HG02852 (cell line): ENCODE data around the gene SH3BGRL.

Experiments
- ATAC-seq: cut with Tn5 transposase; IDR thresholded peaks from one replicate; pipeline ENCODE4 v1.9.1; 2021; ENCODE audit warnings: mild to moderate bottlenecking, moderate library complexity; ENCODE audit not compliant: unreplicated experiment

The SH3BGRL gene

GRCh38 chrX:81201671-81202455, at the start of gene SH3BGRL, which contains the start of gene HMGN5:
TSS of gene SH3BGRL (plus strand) at chrX:81202102. CDS start at chrX:81202201, 99 bp downstream.
TSS of gene HMGN5 (minus strand) at chrX:81201913. CDS start at chrX:81121549, 80,364 bp downstream.
- ATAC-seq = peak; percentile 91

- peak; percentile 77 for ATAC-seq
Measured at GRCh38 chrX:81168391-81168790, 33.5 kb upstream of the SH3BGRL start.

GRCh38 chrX:81174286-81174685, 27.6 kb upstream of the SH3BGRL start:
- peak; percentile 54 for ATAC-seq

GRCh38 chrX:81195259-81195658, 6.6 kb upstream of the SH3BGRL start:
- ATAC-seq = no peak

- ATAC-seq = peak; percentile 98
Measured at GRCh38 chrX:81195712-81196111, 6.2 kb upstream of the SH3BGRL start.

- ATAC-seq = no peak
Measured at GRCh38 chrX:81201071-81201470, 831 bp upstream of the SH3BGRL start.

- peak; percentile 16 for ATAC-seq
Measured at GRCh38 chrX:81202456-81202819, 536 bp downstream of the SH3BGRL start.

GRCh38 chrX:81202943-81203342, 1.0 kb downstream of the SH3BGRL start:
- no peak for ATAC-seq

- no peak for ATAC-seq
Measured at GRCh38 chrX:81205551-81205950, 3.6 kb downstream of the SH3BGRL start.

GRCh38 chrX:81206476-81206875, 4.6 kb downstream of the SH3BGRL start:
- ATAC-seq = no peak

- no peak for ATAC-seq
Measured at GRCh38 chrX:81208916-81209315, 7.0 kb downstream of the SH3BGRL start.

GRCh38 chrX:81215685-81216084, 13.8 kb downstream of the SH3BGRL start:
- no peak for ATAC-seq

GRCh38 chrX:81229229-81229628, 27.3 kb downstream of the SH3BGRL start:
- no peak for ATAC-seq

- no peak for ATAC-seq
Measured at GRCh38 chrX:81229901-81230300, 28.0 kb downstream of the SH3BGRL start.

GRCh38 chrX:81231476-81231875, 29.6 kb downstream of the SH3BGRL start:
- ATAC-seq = no peak

- ATAC-seq = no peak
Measured at GRCh38 chrX:81232218-81232617, 30.3 kb downstream of the SH3BGRL start.

- no peak for ATAC-seq
Measured at GRCh38 chrX:81237516-81237915, 35.6 kb downstream of the SH3BGRL start.

GRCh38 chrX:81238166-81238565, 36.3 kb downstream of the SH3BGRL start:
- ATAC-seq = no peak

GRCh38 chrX:81240701-81241331, 38.9 kb downstream of the SH3BGRL start:
- no peak for ATAC-seq

- no peak for ATAC-seq
Measured at GRCh38 chrX:81241753-81242152, 39.9 kb downstream of the SH3BGRL start.

- ATAC-seq = no peak
Measured at GRCh38 chrX:81255876-81256275, 54.0 kb downstream of the SH3BGRL start.

- ATAC-seq = no peak
Measured at GRCh38 chrX:81257817-81258216, 55.9 kb downstream of the SH3BGRL start.
